LHCN-M2 (cell line): Measurements from ENCODE around the gene SAFB2. TPM values are rescaled to one million over a fixed set of nuclear protein-coding genes. Genes with fewer than 3 reads are reported as not detected.

Experiments used
- DNase-seq: peaks from one replicate; pipeline ENCODE4 v3.0.0-alpha.2; 2012; ENCODE audit warnings: low read depth
- total RNA-seq: library from RNA; depleted of rRNA; stranded (reverse); fragments of >200 nt; gene quantifications from 2 replicates; pipeline ENCODE4 v1.2.3, GENCODE V29; 2014

SAFB2 gene
- total RNA-seq, 1 experiment from 2014 or later = 23.2 TPM

DNA sequence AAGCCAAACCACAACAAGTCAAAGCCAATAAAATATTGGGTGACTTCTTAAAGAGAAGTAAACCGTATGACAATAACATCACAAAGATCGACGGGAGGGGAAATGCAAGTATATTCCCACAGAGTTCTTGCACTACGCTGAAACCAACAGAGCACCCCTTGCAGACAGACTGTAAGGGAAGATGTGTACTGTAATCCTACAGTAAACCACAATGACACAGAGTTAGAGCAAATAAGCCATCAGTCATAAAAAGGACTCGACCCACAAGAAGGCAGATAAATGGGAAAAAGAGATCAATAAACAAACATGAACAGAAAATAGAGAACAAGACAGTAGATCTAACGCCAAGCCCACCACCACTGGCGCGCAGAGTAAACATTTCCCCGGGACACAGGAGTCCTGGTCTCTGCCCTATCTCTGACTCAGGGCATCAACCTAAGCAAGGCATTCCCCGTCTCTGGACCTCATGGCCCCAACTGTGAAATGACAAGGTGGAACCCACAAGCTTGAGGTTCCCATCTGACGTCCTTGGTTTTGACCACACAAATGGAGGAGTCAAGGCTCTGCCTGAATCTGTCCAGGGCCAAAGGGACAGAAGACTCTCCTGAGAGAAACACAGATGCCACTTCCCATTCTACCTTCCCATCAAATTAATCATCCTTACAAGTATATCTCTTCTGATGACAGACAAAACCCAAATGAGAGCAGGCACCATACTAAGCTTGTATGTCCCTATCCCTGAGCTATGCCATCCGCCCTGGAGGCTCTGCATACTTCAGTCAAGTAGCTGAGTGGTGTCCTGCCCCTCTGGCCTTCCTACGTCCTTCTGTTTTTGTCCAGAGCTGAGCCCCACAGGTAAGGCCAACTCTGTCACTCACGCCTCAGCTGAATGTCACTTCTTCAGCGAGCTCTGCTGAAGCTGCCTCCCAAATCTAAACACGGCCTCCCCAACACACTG, 15.0 kb downstream of the SAFB2 start:
- DNase-seq = no peak

DNA sequence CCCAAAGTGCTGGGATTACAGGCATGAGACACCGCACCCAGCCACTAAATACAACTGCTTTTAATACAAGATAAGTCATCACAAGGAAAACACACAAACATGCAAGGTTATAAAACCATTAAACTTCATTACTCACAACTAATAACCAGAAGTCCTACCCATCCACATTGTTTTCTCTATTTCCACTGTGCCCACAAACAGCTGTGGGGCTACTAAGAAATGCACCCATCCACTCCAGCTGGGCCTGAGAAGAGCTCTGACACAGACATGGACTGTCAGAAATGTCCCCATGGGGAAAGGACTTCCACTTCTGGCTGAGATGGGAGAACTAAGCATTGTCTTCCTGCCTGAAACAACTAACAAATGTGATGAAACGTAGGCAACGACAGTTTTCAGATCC, 17.2 kb downstream of the SAFB2 start:
- DNase-seq = peak; percentile 97

DNA sequence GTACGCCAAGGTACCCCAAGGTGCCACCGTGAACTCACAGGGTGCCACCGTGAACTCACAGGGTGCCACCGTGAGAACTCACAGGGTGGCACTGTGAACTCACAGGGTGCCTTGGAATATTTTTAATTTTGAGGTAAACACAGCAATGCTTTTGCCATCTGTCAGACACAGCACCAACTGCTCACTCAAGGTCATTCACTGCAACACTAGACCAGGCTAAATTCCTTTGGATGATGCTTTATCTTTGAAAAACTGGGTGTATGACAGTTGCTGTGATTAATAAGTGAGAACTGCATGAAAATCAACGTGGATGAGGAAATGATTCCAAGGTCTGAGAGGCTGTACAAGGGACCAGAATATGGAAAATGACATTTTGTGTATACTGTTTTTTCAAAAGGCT, 18.9 kb downstream of the SAFB2 start:
- no peak for DNase-seq

DNA sequence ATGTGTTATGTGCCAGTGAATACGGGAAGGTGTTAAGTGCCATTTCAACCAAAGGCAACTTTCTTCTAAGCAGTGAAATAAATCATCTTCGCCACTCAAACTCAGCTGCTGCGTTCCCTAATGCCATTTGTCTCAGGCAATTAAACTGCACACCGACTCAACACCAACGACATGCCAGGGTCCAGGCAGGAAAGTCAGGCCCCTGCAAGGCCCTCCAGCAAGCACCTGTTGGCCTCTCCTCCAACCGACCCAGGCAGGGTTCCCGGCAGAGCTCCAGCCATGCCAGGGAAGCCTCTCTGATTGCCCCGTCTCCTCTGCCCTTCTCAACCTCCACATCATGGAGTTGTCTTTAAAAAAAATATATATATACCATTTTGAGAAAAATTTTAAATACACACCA, 21.8 kb downstream of the SAFB2 start:
- no peak for DNase-seq

DNA sequence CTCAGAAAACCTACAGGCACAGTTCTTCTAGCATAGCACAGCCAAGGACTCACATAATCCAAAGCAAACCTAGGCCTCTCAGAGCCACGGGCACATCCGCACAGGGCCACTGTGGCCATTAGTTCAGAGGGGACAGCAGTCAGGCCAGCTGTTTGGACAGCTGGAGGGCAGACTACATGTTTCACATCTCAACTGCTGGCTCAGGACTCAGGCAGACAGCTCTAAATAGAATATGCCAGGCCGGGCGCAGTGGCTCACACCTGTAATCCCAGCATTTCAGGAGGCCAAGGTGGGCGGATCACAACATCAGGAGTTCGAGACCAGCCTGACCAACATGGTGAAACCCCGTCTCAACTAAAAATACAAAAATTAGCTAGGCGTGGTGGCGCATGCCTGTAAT, 26.8 kb downstream of the SAFB2 start:
- DNase-seq = no peak

DNA sequence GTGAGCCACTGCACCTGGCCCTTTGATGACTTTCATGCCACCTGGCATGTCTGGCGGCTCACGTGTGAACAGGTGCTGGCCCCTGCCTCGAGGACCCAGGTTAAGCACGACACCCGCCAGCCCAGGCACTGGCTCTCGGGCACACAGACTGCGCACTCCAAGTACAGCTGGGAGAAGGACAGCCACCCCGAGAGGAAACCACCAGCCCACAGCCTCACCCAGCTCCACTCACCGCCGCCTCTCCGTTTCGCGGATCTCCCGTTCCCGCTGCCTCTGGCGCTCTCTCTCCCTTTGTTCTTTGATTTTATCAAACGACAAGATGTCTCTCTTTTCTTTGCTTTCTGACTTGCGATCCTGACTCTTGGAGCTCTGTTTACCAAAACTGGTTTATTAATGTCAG, 27.4 kb downstream of the SAFB2 start:
- DNase-seq = no peak

DNA sequence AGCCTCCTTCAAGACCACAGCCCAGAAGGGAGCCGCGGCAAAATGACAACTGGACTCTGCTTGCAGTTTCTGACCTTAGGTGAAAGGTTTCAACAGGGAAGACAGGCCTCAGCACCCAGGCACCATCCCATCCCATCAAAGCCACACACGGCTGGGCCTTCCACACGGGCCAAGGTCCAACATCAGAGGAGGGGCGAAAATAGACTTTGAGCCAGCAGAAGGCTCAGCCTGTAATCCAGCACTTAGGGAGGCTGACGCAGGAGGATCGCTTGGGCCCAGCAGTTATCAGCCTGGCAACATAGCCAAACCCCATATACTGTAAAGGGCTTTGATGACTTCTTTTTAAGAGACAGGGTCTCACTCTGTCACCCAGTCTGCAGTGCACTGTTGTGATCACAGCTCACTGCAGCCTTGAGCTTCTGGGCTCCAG, 28.0 kb downstream of the SAFB2 start:
- DNase-seq = no peak

DNA sequence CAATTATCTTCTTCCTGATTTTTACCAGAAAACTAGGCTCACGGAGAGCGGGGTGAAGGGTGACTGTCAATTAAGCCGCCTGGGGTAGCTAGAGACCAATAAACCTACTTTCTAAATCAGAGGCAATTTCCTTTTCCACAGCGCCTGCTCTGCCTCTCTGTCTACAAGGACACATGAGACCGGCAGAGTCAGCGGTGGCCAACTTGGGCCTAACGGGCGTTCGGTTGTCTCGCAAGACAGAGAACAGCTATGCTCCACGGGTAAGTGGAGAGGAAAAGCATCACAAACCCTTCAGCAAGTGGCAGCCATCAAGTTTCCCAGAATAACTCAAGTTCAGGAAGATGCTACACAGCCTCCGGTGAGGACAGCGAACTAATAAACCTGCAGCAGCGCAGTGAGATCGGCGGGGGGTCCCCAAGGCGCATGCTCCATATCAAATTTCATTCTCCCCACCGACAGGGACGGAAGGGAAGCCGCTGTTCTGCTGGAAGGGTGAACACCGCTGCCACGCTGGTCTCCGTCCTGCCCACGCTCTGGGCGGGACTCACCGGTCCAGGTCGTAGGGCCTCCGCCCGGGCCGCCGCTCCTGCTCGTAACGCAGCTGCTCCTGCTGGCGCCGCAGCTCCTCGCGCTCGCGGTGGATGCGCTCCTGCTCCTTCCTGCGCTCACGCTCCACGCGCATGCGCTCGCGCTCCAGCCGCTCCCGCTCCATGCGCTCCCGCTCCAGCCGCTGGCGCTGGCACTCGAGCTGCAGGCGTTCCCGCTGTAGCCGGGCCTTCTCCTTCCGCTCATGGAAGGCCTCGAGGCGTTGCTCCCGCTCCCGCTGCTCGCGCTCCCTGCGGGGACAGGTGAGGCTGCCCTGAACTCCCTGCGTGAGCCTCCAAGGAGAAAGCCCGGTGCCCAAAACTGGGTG, 29.0 kb downstream of the SAFB2 start:
- no peak for DNase-seq

DNA sequence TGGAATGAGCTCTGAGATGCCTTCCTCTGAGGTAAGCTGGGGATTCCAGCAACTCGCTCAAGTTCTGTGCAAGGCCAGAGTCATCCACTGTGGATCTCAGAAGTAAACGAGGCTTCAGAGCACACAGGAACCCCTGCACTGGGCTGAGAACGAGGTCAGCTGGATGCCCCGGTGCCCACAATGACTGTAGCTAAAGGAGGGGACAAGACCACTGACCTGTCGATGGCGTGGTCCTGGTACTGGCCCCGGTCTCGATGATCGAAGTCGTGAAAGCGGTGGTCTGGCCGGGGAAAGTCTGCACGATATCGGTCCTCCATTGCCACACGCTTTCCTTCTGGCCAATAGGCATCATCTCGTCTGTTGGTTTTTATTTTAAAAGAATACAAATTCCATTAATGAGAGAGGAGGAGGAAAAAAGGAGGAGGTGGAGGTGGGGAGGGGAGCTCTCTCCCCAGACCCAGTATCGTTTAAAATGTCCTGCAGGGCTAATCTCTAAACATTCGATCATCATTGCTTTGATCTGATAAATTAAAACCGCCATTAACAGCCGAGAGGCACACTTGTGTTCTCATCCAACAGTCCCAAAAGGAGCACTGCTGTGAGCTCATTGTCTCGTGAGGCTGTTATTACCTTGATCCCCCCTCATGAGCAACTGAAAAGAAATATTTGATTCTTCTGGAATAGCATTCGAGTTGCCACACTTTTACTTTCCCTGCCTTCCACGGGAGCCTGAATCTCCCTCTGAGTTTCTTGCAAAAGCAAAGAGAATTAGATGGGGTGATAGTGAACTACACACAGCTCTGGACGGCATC, 29.8 kb downstream of the SAFB2 start:
- no peak for DNase-seq

DNA sequence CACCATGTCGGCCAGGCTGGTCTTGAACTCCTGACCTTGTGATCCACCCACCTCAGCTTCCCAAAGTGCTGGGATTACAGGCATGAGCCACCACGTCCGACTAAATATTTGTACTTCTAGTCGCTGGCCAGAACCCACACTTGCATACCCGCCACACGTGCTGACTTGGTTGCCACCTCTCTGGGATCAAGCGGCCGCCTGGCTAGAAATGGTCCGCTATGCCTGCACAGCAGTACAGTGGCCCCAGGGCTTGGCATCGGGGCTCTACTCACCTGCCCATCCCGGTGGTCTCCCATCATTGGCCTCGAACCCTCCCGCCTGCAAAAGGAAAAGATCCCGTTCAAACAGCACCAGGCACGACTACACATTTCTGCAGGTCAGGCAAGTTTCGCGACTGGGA, 31.1 kb downstream of the SAFB2 start:
- no peak for DNase-seq

DNA sequence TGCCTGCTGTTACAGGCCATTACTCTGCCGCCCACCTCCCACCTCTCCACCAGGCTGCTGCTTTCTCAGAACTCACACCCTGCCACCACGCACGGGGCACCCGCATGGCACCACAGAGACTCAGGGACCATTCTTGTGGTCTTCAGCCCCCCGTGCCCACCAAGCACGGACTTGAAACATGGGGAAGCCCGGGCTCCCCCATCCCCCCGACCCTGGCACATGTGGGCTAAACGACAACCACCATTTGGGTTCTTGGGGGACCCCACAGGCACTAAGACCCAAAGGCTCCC, 31.8 kb downstream of the SAFB2 start:
- no peak for DNase-seq

DNA sequence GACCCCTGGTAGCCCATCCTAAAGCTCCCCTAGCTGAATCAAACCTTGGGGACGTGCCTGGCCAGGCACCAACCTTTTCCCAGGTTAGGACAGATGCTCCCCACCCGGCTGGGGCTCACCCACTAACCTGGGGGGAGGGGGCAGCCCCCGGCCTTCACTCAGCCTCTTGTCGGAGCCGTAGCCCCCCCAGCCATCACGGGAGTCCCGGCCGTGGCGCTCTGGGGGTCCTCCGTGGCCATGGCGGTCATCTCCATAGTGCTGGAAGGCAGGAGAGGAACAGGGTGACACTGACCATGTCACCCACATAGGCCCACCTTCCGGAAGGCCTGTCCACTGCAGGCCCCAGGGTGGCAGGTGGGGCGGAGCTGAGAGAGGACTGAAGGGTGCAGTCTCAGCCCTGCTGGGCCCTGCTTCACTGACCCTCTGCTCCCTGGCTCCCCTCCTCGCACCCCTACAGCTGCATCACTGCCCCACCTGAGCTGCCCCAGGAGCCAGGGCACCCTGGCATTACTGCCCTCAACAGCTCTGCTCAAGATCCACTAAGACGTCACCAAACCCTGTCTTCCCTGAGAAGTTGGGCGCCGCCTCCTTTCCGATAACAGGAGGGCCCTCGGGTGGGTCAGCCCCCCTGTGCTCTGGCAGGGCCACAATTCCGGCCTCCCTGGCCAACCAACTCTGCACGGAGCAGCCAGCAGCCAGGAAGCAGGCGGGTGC, 32.3 kb downstream of the SAFB2 start:
- DNase-seq = no peak

DNA sequence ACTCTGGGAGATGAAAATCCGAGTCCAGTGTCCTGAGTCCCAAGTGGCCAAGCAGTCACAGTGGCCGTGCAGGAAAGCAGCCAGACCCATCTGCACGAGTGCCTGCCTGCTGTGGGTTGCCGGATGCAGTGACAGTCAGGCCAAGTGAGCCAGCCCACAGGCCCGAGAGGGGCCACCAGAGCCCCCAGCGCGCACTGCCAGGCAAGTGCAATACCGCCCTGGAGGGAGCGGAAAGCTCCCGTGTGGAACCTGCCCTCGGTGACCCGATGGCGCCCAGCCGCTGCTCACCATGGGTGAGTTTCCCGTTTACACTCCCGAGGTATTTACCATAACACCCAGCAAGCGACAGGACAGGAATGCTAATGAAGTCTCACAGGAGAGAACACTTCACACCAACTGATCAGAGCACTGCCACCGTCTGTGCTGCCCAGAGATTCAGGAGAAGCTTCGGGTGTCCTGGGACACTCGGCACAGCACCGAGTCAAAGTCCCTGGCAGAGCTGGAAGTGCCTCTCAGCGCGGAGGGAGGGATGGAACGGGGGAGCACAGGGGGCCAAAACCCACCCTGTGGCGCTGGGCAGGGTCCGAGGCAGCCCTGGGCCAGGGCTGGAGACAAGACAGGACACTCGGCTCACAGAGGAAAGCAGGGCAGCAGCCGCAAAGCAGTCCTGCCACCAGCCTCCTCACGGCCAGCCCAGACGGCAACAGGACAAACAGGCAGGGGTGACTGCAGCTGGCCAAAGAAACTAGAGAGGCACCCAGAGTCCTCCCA, 33.5 kb downstream of the SAFB2 start:
- no peak for DNase-seq

DNA sequence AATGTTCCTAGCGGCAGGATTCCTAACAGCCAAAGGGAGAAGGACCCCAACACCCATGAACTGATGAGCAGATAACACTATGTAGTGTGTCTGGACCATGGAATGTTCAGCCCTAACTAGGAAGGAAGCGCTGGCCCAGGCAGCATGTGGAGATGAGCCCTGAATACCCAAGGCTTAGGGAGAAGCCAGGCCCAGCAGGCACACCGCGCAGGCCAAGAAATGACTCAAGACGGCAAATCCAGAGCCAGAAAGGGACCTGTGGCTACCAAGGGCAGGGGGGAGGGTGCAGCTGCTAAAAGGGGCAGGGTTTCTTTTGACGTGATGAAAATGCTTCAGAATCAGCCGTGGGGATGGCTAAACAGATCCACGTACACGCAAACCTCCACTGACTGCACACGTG, 34.1 kb downstream of the SAFB2 start:
- DNase-seq = no peak

DNA sequence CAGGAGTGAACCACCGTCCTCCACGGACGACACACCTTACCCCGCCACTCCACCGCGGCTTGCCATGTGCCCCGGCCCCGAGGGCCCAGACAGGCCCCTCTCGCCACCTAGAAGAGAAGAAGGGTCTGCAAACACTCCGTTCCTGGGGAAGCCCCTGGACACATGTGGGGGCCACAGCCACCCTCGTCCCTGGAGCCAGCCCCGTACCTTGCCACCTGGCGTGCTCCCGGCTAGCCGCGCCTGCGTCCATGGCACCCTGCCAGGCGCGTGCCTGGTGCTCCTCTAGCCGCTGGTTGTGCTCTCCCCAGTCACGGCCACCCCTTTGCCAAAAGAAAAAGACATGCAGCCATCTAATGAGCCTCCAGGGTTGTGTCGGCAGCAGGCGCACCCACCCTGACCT, 34.9 kb downstream of the SAFB2 start:
- no peak for DNase-seq

DNA sequence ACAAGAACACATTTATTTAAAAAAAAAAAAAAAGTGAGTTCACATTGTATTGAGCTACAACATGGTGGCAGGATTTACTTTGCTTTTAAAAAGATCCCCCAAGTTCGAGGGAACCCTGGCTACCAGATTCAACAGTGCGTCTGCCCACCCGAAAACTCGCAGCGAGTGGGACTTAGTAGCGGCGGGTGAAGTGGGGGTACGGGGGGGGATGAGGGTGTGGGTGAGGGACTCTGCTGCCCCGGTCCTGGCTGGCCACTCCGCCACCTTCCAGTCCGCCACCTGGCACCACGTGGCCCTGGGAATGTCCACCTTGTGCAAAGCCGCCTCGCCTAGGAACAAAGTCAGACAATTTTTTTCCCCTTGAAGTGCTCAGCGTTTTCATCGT, 35.5 kb downstream of the SAFB2 start:
- no peak for DNase-seq

DNA sequence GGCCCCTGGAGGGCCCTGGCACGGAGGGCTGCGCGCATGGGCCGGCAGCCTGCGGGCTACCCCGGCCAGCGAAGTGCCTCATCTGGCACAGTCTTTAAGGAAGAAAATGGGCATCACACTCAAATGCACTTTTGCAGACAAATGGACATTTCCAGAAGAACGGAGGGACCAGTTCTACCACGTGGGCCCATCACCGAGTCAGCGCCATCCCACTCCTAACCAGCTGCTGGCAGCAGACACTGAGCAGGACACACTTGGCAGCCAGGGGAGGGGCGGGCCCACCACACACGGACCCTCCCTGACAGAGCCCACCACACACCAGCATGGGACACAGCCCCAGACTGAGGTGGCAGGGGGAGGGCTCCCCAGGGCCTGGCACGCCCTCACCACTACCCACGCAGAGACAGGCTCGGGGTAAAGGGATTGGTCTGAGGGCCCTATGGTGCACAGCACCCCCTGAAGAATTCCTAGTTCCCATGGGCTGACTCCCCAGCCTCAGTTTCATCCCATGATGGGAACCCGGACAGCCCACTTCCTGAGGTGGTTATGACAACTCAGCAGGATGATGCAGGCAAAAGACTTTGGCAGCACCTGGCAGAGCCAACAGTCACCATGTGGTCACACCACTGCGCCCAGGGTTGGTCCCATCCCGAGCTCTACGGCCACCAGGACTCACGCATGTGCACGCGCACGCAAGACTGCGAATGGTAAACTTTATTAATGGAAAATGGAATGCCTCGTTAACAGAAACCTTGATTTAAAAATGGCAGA, 36.1 kb downstream of the SAFB2 start:
- no peak for DNase-seq

DNA sequence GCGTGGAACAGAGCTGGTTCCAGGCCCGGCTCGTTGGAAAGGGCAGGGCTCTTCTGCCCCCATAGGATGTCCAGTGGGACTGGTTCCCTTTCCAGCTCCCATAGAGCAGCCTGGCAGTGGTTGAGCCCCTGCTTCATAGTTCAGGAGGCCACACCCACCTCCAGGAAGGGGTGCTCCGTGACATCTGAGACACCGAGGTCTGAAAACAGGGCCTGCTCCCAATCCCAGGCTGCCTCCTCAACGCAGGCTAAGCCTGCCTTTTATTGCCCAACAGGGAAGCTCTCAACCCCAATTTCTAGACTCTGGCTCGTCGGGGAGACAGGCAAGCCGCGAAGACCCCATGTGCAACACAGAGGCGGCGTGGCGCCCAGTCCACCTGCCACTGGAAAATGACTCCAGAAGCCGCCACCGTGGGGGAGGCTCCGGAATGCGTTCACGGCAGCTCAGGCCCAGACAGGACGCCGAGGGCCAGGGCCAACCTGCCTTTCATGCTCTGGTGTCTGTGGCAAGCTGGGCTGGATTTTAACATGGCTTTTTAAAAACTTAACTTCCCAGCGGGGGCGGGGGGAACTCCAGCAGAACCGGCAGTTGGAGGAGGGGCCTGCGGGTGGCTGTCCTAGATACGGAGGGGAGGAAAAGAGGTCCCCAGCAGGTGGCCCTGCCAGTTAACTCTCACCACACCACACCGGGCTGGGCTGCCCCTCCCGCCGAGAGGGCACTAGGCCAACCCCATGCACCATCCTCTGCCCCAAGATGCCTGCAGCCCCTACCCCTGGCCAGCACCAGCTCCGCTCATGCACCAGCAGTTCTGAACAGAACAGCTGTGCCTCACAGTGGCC, 36.9 kb downstream of the SAFB2 start:
- no peak for DNase-seq

DNA sequence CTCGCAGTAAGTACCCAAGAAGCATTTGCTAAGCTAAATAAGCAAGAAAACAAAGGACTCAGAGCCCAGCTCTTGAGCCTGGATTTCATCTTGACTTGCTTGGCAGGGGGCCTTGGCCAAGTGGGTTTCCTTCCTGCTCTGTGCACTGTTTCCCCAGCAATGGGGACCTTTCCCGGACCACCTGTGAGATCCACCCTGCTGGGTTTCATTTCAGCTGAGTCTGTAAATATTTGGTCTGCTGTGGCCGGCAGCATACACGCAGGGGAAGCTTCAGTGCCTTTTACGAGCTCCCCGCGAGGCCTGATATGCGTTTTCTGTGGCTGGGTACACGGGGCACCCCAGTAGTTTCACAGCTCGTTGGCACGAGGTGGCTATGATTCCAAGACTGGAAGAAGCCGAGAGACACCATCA, 42.4 kb downstream of the SAFB2 start:
- DNase-seq = no peak
